Transverse colon (tissue), 4 donors: ENCODE measurements around the gene BRCC3. TPM values are rescaled to one million over a fixed set of nuclear protein-coding genes. Genes with fewer than 3 reads are reported as not detected.
A peak's percentile ranks its signal among the peaks of the same experiment; 100 is the strongest.

Experiments used
- DNase-seq: peaks from one replicate; pipeline ENCODE4 v3.0.0-alpha.2; 2019
- H3K27ac ChIP-seq, 4 donors: fragments of 200-600 bp; sonication (generic); 2 replicates each; pipeline ENCODE4 v1.5.1; 2016 to 2018; ENCODE audit warnings: inconsistent platforms in 4 of 4
- H3K27me3 ChIP-seq: fragments of 200-600 bp; sonication (generic); 2 replicates; pipeline ENCODE4 v1.5.1; 2017; ENCODE audit warnings: inconsistent platforms
- H3K36me3 ChIP-seq, 4 donors: fragments of 200-600 bp; sonication (generic); 2 replicates each; pipeline ENCODE4 v1.5.1; 2017 to 2019; ENCODE audit warnings: inconsistent platforms in 4 of 4
- H3K4me1 ChIP-seq, 4 donors: fragments of 200-600 bp; sonication (generic); 2 replicates each; pipeline ENCODE4 v1.5.1; 2017 to 2020; ENCODE audit warnings: inconsistent platforms in 4 of 4
- H3K4me3 ChIP-seq, 4 donors: fragments of 200-600 bp; sonication (generic); 1 replicate in 1 of 4; 2 replicates in 3 of 4; pipeline versions ENCODE4 v1.5.1 to v1.6.1; 2017 to 2019; ENCODE audit warnings: inconsistent platforms in 4 of 4
- H3K9me3 ChIP-seq, 2 donors: fragments of 200-600 bp; sonication (generic); 2 replicates each; pipeline ENCODE4 v1.5.1; 2017 to 2019; ENCODE audit warnings: inconsistent platforms in 2 of 2
- CTCF ChIP-seq, 5 experiments: fragments of 200-600 bp in 3 of 5; fragments of 450-650 bp in 2 of 5; sonication (generic) in 3 of 5; IDR thresholded peaks; 1 replicate in 2 of 5; 2 replicates in 3 of 5; pipeline ENCODE4 v1.5.1; 2016 to 2017; ENCODE audit warnings: antibody characterized with exemption in 5 of 5, inconsistent platforms in 3 of 5, mild to moderate bottlenecking in 2 of 5, moderate library complexity in 1 of 5
- EP300 ChIP-seq: sonication (generic); formaldehyde crosslinking; IDR thresholded peaks from one replicate; pipeline ENCODE4 v1.6.1; 2017; ENCODE audit warnings: antibody characterized with exemption, low read depth
- POLR2A ChIP-seq: fragments of 450-650 bp; IDR thresholded peaks from one replicate; pipeline ENCODE4 v1.6.1; 2016; ENCODE audit warnings: antibody characterized with exemption, mild to moderate bottlenecking, moderate library complexity
- POLR2AphosphoS5 ChIP-seq, 3 donors: sonication (generic); formaldehyde crosslinking; IDR thresholded peaks; one replicate each; pipeline ENCODE4 v1.6.1; 2016; ENCODE audit warnings: antibody characterized with exemption in 3 of 3
- WGBS, 2 donors: methylation state at CpG; one replicate each; pipeline ENCODE4 v1.1.5; 2018; ENCODE audit warnings: low coverage in 1 of 2; 5-methylcytosine and 5-hydroxymethylcytosine counted together
- in situ Hi-C, 4 donors: fragments of 200-750 bp; cut with MboI; loops; one replicate each; pipeline versions ENCODE4 v1.15.0 to v1.15.1; 2017; ENCODE audit warnings: low sequenced_read_pairs in 3 of 4, low pct_ligation_motif_present in 1 of 4, low pct_unique_long_range_greater_than_20kb in 1 of 4
- intact Hi-C: fragments of 100-400 bp; cut with DNase I; formaldehyde crosslinking; loops from one replicate; pipeline ENCODE4 v1.15.1; 2023; ENCODE audit warnings: low total_unique reads
- total RNA-seq, 4 donors: library from RNA; depleted of rRNA; stranded (reverse); fragments of >200 nt; gene quantifications; one replicate each; pipeline ENCODE4 v1.1.0, GENCODE V29; 2016

Gene BRCC3
- 10 to 100 TPM; 17.3 to 34.2 (median 19.1) TPM for total RNA-seq

- TF ChIP-seq POLR2A = peak; percentile 56
- TF ChIP-seq EP300 = no peak
- peak; percentile 71 to 78 (median 72) for TF ChIP-seq POLR2AphosphoS5 (IDR thresholded peaks at IDR 0.05)
- no peak for TF ChIP-seq CTCF (IDR thresholded peaks at IDR 0.05)
- intact Hi-C loops (no loop called here), in situ Hi-C loops (no loop called here)
- Histone ChIP-seq H3K36me3 (no peaks in the 10 kb centered on the region), H3K4me1 (peaks cover 0 to 30% (median 4%) of the 10 kb centered on the region in 4 donors), H3K4me3 (peak within 1 kb of the TSS; percentile 39 to 61 (median 50)), H3K9me3 (no peaks in the 10 kb centered on the region), H3K27ac (peak within 1 kb of the TSS; percentile 85 to 92 (median 90)), H3K27me3 (no peaks in the 10 kb centered on the region)
- 46% methylated on average over 56 of the region's 81 CpGs; no CpG with 5 or more reads in 1 of the 2 donors for WGBS, 2 donors
- peak; percentile 85 for DNase-seq
Observed at GRCh38 chrX:155070975-155071693, at the start of gene BRCC3, which contains the start of the genes CMC4 and MTCP1. BRCC3 (plus strand) TSS chrX:155071508; CDS start chrX:155071528, 20 bp downstream. CMC4 (minus strand) TSS chrX:155071136; CDS start chrX:155064023, 7,113 bp downstream. MTCP1 (minus strand) TSS chrX:155071136; CDS start chrX:155066010, 5,126 bp downstream.

- H3K27ac ChIP-seq = no peak within 1 kb of the TSS
- H3K36me3 ChIP-seq = no peaks in the 10 kb centered on the region
- TF ChIP-seq CTCF (IDR thresholded peaks at IDR 0.05) (no peak), POLR2A (no peak), EP300 (no peak), POLR2AphosphoS5 (IDR thresholded peaks at IDR 0.05) (no peak)
- in situ Hi-C loops (no loop called here), intact Hi-C loops (no loop called here)
- no peak for DNase-seq
- WGBS, 2 donors = 0 to 22% methylated on average over 1 of the region's 1 CpG
- no peaks in the 10 kb centered on the region for H3K9me3 ChIP-seq
- no peak within 1 kb of the TSS for H3K4me3 ChIP-seq
- H3K4me1 ChIP-seq = no peaks in the 10 kb centered on the region
- H3K27me3 ChIP-seq = no peaks in the 10 kb centered on the region
Observed at GRCh38 chrX:155022585-155022984, 48.7 kb upstream of the BRCC3 start, which contains the start of gene F8. F8 (minus strand) TSS chrX:155022723; CDS start chrX:155022552, 171 bp downstream.

- WGBS, 2 donors = 84 to 93% methylated on average over 3 to 6 of the region's 6 CpGs
- H3K4me3 ChIP-seq = no peak overlapping the region
- no peaks in the 10 kb centered on the region for H3K36me3 ChIP-seq
- no peak overlapping the region for H3K27ac ChIP-seq
- H3K9me3 ChIP-seq = no peaks in the 10 kb centered on the region
- no peaks in the 10 kb centered on the region for H3K27me3 ChIP-seq
- DNase-seq = no peak
- TF ChIP-seq EP300 (no peak), POLR2AphosphoS5 (IDR thresholded peaks at IDR 0.05) (no peak), POLR2A (no peak), CTCF (IDR thresholded peaks at IDR 0.05) (no peak)
- intact Hi-C loops (no loop called here), in situ Hi-C loops (no loop called here)
- peaks cover 0 to 13% (median 5%) of the 10 kb centered on the region in 4 donors for H3K4me1 ChIP-seq
Observed at GRCh38 chrX:155023907-155024833, 47.1 kb upstream of the BRCC3 start.

- Histone ChIP-seq H3K9me3 (no peaks in the 10 kb centered on the region), H3K4me3 (peak overlapping the region; percentile 13 to 66 (median 54)), H3K27ac (peak overlapping the region; percentile 91 to 98 (median 94)), H3K36me3 (no peaks in the 10 kb centered on the region), H3K27me3 (no peaks in the 10 kb centered on the region), H3K4me1 (peaks cover 0 to 13% (median 5%) of the 10 kb centered on the region in 4 donors)
- DNase-seq = no peak
- TF ChIP-seq CTCF (IDR thresholded peaks at IDR 0.05) = no peak
- TF ChIP-seq POLR2AphosphoS5 (IDR thresholded peaks at IDR 0.05) = peak in 1 of 3 donors; percentile 22
- intact Hi-C loops = no loop called here
- 0 to 39% methylated on average over 1 to 16 of the region's 16 CpGs for WGBS, 2 donors
- in situ Hi-C loops = no loop called here
Observed at GRCh38 chrX:155026420-155026726, 44.9 kb upstream of the BRCC3 start.
